Spleen (tissue), 7 donors: ENCODE measurements around the gene FRAS1.
"Not testable (repeated sequence)": the region's sequence is repeated elsewhere in the genome, so short reads cannot be mapped to it uniquely, and the experiment has no call there.

ENCODE experiments used
- CTCF ChIP-seq, 11 experiments: fragments of 200-600 bp in 7 of 11; fragments of 450-650 bp in 4 of 11; sonication (generic) in 4 of 11; IDR thresholded peaks in 8 of 11; conservative IDR thresholded peaks in 3 of 11; 1 replicate in 7 of 11; 2 replicates in 4 of 11; pipeline versions ENCODE4 v1.4.0 to v1.8.0; 2016 to 2021; ENCODE audit warnings: antibody characterized with exemption in 11 of 11, inconsistent platforms in 4 of 11, mild to moderate bottlenecking in 1 of 11
- POLR2A ChIP-seq, 3 donors: fragments of 450-650 bp; IDR thresholded peaks; one replicate each; pipeline ENCODE4 v1.5.1; 2017; ENCODE audit warnings: antibody characterized with exemption in 3 of 3, mild to moderate bottlenecking in 1 of 3
- POLR2AphosphoS5 ChIP-seq, 3 donors: sonication (generic); formaldehyde crosslinking; IDR thresholded peaks; one replicate each; pipeline ENCODE4 v1.5.1; 2017; ENCODE audit warnings: antibody characterized with exemption in 3 of 3
- donor health status: DM: no; HTN: no; CAD: no; lungs with moderate emphysema.
- donor health status: DM: no; HTN: no; CAD: no.
- donor health status: DM: no; HTN: no; CAD: no.

- not testable (repeated sequence) for TF ChIP-seq CTCF (IDR thresholded peaks at IDR 0.05 in 8 of 11, conservative IDR thresholded peaks at IDR 0.05 in 3 of 11); POLR2AphosphoS5 (IDR thresholded peaks at IDR 0.05); POLR2A (IDR thresholded peaks at IDR 0.05)
These were observed 250.1 kb downstream of the FRAS1 start for GRCh38 chr4:78307263-78307662.
